ENCODE measurements around the gene FLII.

Gene FLII

DNA sequence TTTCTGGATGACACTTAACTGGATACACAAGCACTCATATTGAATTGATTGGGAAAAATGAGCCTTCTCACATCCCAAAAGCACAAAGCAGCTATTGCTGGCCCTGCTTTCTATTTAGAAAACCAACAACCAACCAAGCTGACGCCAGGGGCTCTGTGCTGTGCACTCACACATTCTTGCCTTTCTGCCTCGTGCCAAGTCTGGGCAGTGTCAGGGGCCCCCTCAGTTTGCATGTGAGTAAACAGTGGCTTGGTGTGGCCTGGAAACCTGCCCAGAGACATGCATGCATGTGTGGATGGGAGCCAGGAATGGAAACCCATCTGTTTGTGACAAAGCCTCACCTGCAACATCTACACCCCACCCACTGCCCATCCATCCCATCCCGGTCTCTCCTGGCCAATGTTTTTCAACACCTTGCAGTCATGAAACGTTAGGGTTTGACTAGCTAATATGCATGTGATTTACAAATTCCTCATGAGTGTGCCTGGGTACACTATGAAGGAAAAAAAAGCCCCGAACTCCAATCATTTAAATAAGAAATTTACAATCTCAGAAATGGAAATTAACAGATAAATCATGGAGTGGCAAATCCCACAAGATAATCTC is 22.3 kb upstream of the FLII start:
- TF ChIP-seq, protein P1, sequence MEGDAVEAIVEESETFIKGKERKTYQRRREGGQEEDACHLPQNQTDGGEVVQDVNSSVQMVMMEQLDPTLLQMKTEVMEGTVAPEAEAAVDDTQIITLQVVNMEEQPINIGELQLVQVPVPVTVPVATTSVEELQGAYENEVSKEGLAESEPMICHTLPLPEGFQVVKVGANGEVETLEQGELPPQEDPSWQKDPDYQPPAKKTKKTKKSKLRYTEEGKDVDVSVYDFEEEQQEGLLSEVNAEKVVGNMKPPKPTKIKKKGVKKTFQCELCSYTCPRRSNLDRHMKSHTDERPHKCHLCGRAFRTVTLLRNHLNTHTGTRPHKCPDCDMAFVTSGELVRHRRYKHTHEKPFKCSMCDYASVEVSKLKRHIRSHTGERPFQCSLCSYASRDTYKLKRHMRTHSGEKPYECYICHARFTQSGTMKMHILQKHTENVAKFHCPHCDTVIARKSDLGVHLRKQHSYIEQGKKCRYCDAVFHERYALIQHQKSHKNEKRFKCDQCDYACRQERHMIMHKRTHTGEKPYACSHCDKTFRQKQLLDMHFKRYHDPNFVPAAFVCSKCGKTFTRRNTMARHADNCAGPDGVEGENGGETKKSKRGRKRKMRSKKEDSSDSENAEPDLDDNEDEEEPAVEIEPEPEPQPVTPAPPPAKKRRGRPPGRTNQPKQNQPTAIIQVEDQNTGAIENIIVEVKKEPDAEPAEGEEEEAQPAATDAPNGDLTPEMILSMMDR (conservative IDR thresholded peaks at IDR 0.05; ENCODE audit: low read length) = no peak
- peak; percentile 30 for DNase-seq (ENCODE audit: low read depth)
- H3K4me3 ChIP-seq (ENCODE audit: low read length) = no peak overlapping the region

GRCh38 chr17:18280249-18280648 is 21.7 kb upstream of the FLII start:
- no peak for DNase-seq (ENCODE audit: low read depth)
- TF ChIP-seq, protein P1 (conservative IDR thresholded peaks at IDR 0.05; ENCODE audit: low read length) = no peak
- no peak overlapping the region for H3K4me3 ChIP-seq (ENCODE audit: low read length)

DNA sequence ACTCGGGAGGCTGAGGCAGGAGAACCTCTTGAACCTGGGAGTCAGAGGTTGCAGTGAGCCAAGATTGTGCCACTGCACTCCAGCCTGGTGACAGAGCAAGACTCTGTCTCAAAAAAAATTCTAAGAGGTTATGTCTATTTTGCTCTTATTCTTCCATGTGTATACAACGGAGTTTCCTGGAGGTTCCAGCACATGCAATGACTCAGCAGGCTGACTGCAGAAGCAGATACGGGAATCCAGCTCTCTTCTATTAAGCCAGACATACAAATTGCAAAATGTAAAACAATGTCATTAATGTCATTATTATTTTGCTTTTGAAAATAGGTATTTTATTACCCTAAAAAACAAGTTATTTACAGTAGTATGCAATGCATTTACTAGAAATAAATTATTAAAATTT is 20.3 kb upstream of the FLII start:
- DNase-seq (ENCODE audit: low read depth) = no peak
- H3K4me3 ChIP-seq (ENCODE audit: low read length) = no peak overlapping the region
- TF ChIP-seq, protein P1 (conservative IDR thresholded peaks at IDR 0.05; ENCODE audit: low read length) = no peak

DNA sequence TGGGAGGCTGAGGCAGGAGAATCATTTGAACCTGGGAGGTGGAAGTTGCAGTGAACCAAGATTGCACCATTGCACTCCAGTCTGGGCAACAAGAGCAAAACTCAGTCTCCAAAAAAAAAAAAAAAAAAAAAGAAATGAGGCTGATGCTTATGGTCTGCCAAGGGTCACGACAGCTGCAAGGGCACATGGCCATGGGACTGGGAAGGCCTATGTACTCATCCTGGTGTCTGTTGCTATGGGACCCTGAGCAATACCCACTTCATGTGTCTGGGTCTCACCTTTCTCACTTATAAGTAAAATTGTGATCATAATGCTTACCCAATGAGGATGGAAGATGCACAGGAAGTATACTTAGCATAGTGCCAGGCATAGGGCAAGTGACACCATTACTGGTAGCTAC is 18.5 kb upstream of the FLII start:
- H3K4me3 ChIP-seq (ENCODE audit: low read length) = no peak overlapping the region
- TF ChIP-seq, protein P1 (conservative IDR thresholded peaks at IDR 0.05; ENCODE audit: low read length) = no peak
- DNase-seq (ENCODE audit: low read depth) = no peak

DNA sequence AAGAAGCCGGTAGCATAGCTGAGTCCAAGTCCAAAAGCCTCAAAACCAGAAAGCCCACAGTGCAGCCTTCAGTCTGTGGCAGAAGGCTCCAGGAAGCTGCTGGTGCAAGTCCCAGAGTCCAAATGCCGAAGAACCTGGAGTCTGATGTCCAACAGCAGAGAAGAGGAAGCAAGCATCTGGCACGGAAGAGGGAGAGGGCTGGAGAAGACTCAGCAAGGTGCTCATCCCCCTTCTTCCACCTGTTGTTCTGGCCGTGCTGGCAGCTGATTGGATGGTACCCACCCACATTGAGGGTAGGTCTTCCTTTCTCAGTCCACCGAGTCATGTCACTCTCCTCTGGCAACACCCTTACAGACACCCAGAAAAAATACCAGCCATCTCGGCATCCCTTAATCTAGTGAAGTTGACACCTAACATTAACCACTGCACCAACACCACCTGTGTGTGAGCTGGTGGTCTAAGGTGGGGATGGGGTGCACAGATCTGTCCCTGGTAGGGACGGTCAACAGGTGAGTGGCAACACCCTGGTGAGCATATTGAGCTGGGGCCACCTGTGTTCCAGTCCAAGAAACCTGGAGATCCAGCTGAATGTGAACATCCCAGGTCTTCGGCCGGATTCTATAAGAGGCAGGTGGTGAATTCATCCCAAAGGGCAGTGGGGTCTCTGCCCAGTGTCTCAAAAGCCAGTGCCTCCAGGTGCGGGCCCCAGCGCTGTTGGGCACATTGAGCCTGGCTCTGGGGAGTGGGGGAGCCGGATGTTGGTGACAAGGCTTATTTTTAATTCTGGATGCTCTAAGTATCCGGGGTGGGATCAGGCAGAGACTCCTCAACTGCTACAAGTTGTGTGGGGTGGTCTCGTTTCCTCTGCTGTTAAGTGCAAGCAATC is 11.8 kb upstream of the FLII start:
- TF ChIP-seq, protein P1 (conservative IDR thresholded peaks at IDR 0.05; ENCODE audit: low read length) = no peak
- DNase-seq (ENCODE audit: low read depth) = no peak

DNA sequence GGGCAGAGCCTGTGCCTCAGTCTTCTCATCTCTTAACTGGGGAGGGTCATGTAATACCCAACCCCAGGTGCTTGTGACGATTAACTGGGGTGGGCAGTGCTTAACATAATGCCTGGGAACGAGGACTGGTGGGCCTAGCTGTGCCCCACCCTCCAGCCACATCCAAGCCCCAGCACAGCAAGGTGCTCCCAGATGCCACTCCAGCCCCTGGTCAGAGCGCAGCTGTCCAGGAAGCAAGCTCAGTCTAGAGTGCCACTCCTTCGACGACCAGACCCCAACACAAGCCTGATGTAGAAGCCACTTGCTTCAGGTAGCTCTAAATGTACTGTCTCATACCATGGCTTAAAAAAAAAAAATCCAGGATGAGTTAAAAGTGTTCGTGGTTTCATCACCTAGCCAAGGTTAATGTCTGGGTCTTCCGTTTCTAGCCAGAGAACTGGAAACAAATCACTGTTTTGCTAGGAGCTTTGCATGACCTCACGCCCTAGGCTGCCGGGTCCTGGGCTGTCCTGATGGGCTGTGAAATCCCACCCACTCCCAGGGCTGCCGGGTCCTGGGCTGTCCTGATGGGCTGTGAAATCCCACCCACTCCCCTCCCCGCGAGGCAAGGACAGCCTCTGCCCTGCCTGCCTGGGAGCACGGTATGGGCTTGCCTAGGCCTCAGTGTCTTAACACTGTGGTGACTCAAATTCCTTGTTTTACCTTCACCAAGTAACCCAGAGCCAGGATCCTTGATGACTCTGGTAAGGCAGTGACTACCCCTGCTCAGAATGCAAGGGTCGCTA is 9.6 kb upstream of the FLII start:
- TF ChIP-seq, protein P1 (conservative IDR thresholded peaks at IDR 0.05; ENCODE audit: low read length) = no peak
- no peak overlapping the region for H3K4me3 ChIP-seq (ENCODE audit: low read length)
- DNase-seq (ENCODE audit: low read depth) = peak; percentile 37

More for the DNA sequence above, 11.8 kb upstream of the FLII start:
- no peak overlapping the region for H3K4me3 ChIP-seq (ENCODE audit: low read length)
